Stimulated activated CD8-positive, alpha-beta memory T cell treated with anti-CD3 and anti-CD28 coated beads, Interleukin-7, amount 100 ng/mL, for 1 hour (primary cell): ENCODE measurements around the gene CEP295NL.
"Not testable (repeated sequence)": the region's sequence is repeated elsewhere in the genome, so short reads cannot be mapped to it uniquely, and the experiment has no call there.

Experiments used
- DNase-seq, 2 donors: peaks; one replicate each; pipeline ENCODE4 v3.0.0-alpha.2; 2020; ENCODE audit warnings: low read depth in 2 of 2

Gene CEP295NL, protein sequence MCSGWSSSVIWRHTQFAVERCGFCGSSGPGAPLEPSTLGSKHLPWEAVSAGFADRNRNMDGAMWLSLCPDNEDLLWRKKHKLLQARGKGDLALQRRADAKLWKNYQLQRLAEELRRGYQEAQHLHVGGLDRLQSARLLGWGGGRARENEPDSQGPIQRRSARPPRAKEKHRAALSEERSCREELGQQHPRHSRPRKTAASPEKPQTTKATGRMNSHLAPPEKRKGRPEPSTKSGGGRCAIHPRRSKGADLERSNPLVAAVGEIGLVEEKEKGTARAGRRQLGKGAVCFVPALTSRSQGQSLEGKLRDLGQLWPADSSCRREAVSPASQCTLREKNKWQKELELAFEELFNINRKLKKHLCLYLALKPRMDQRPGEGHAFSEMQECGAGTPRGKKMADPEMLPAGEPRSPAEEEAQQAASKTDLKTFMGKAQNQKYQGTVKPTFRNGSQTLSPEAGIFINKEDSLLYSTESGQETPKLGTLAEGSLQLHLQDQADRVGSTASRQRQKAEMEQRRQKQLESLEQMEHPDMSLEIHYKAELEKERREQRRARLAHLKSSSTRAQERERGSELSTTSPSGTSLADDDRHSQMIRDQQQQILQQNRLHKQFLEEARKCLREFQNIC

DNA sequence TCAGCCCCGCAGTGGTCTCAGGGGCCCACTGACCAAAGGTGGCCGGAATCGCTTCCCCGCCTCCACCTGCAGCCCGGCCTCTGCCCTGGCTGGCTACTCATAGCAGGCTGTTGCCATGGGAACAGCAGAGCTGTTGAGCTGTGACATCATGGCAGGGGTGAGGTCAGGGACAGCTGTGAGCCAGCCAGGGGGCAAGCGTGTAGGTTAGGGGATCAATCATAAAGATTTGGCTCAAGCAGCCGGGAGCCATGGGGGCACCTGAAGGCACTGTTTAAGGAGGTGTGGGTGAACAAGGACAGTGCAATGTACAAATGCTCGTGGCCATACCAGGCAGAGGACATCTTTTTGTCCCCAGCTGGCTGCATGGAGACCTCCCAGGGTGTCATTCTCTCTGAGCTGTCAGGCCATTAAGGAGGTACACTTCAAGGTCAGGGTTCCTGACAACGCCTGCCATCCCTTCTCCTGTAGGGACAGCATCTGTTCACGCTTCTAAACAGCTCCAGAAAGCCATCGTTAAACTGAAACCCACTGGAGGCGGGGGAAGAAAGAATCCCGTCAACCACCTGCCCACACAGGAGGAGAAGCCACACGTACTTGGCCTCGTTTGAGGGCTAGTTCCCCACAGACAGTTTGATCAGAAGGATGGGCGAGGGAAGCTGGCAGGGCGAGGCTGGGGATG lies at the start of gene CEP295NL:
CEP295NL (minus strand) TSS at position 101 of the 679 bp plus-strand sequence. CDS start 1,373 bp downstream, outside the sequence.
- DNase-seq: no peak

DNA sequence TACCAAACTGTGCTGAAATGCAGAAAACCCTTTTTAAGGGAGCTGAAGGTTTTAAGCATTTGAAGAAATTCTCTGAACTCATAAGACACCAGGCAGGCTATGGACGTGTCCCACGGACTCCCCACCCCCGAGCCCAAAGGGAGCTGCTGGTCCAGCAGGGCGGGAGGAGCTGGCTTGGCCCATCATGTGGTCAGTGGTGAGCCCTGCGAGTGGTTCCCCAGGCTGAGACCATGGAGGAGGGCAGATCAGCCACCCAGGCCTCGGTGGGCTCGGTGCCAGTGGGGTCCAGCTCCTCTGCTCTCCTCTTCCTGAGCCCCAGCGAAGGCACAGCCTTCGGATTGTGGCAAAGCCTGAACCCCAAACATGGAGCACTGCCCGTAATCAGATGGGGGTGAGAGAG lies 49.7 kb upstream of the CEP295NL start:
- DNase-seq: no peak

DNA sequence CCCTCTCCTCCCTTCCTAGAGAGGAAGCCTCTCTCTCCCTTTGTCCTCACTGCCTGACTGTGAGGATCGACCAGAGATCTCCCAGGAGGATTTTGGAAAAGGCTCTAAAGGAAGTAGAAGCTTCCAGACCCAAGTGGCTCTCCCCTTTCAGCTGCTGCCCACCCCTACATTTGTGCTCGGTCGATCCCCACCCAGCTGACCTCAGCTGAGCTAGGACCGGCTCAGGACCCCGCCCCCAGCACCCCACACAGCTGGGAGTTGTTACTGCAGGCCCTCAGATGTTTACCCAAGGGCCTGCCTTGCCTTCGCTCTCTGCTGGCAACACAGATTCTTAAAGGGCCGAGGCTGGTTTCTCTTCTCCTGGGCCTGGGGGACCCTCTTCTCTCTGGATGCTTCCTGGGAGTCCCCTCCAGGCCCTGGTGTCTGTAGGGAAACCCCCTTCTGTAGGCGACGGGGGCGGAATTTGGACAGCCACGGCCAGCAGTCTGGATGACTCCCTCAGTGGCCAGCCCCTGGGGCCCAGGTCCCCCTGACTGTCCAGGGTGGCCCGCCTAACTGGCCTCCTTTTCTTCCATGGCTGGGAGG lies 49.1 kb upstream of the CEP295NL start:
- DNase-seq: no peak

- DNase-seq: no peak
These were observed 47.9 kb upstream of the CEP295NL start for GRCh38 chr17:78950870-78951269.

DNA sequence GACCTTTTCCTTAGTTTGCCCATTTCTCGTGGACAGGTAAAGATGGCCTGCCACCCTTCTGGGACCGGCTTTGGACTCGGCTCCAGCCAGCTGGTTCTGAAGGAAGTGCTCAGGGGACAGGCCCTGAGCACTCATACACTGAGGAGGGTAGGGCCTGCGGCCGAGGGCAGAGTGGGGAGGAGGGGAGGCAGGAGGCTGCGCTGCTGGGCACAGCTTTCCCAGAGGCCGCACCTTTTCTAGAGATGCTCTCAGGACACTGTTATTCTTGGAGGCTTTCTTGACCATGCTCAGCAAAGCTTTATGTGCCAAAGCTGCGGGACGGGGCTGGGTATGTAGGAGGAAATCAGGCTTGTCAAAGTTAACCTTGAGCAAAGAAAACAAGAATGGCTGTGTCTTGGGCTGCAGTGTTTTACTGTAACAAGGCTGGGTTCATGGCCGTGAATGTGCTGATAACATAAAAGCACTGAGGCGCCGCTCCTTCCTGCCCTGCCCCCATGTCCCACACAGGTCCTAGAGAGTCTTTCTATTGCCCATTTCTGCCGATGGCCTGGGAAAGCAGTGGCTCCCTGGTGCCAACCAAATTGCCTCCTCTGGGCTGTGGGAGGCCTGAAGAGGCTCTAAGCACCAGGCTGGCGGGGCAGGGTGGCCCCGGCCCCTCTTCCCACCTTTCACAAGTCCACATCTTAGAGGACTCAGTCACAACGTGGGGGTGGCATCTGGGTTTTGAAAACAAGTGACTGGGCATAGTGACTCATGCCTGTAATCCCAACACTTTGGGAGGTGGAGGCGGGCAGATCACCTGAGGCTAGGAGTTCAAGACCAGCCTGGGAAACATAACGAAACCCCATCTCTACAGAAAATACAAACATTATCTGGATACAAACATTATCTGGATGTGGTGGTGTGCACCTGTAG lies 44.5 kb upstream of the CEP295NL start:
- no peak for DNase-seq

GRCh38 chr17:78946631-78947030 lies 43.6 kb upstream of the CEP295NL start:
- DNase-seq: no peak

- DNase-seq: no peak
These were observed 43.1 kb upstream of the CEP295NL start for GRCh38 chr17:78946131-78946530.

DNA sequence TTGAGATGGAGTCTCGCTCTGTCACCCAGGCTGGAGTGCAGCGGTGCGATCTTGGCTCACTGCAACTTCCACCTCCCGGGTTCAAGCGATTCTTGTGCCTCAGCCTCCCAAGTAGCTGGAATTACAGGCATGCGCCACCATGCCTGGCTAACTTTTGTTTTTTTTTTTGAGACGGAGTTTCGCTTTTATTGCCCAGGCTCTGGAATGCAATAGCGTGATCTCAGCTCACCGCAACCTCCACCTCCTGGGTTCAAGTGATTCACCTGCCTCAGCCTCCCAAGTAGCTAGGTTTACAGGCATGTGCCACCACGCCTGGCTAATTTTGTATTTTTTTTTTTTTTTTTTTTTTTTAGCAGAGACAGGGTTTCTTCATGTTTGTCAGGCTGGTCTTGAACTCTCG lies 42.5 kb upstream of the CEP295NL start:
- DNase-seq: not testable (repeated sequence)

DNA sequence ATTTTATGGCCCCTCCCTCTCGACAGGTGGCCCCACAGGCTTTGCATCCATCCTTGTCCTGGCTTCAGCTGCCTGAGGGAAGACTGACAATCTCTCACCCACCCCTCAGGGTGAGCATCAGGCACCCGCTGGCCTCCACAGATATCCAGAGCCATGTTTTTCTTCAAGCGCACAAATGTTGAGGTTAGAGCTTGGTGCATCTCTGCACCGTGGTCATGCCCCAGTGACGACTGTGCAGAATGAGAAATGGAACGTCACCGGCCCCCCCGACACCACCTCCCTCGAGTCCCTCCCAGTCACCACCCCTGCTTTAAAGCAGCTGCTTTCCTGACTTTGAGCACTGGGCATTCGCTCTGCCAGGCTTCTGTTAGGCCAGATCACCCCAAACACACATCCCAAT lies 42.0 kb upstream of the CEP295NL start:
- no peak for DNase-seq

DNA sequence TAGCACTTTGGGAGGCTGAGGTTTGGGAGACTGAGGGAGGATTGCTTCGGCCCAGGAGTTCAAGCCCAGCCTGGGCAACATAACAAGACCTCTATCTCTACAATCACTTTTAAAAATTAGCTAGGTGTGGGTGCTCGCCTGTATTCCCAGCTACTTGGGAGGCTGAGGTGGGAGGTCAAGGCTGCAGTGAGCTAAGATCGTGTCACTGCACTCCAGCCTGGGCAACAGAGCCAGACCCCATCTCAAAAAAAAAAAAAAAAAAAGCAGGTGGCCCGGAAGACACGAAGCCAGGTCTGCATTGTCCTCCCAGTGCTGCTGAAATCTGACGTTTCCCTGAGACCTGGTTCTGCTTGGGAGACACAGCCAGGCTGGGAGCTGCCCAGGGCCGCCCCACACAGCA lies 41.0 kb upstream of the CEP295NL start:
- no peak for DNase-seq

GRCh38 chr17:78940708-78941107 lies 37.7 kb upstream of the CEP295NL start:
- DNase-seq: no peak

GRCh38 chr17:78940258-78940657 lies 37.3 kb upstream of the CEP295NL start:
- no peak for DNase-seq

DNA sequence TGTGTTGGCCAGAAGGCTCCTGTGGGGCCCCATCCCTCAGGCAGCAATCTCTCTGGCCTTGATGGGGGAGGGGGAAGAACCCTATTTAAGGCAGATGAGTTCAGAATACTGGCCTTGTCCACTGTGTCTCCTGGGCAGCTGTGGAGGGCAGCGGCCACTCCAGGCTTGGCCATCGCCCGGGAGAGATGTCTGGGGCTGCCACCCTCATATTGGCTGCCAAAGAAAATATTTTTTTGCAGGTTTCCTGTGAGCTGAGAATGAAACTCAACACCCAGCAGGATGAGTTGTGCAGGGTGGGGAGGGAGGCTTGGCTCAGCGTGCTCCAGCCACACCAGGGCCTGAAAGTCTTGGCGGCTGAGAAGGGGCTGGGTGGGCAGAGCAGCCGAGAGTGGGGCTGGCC lies 36.6 kb upstream of the CEP295NL start:
- DNase-seq: no peak

GRCh38 chr17:78937561-78937960 lies 34.6 kb upstream of the CEP295NL start:
- DNase-seq: no peak

- DNase-seq: no peak
These were observed 32.7 kb upstream of the CEP295NL start for GRCh38 chr17:78935419-78936323.

DNA sequence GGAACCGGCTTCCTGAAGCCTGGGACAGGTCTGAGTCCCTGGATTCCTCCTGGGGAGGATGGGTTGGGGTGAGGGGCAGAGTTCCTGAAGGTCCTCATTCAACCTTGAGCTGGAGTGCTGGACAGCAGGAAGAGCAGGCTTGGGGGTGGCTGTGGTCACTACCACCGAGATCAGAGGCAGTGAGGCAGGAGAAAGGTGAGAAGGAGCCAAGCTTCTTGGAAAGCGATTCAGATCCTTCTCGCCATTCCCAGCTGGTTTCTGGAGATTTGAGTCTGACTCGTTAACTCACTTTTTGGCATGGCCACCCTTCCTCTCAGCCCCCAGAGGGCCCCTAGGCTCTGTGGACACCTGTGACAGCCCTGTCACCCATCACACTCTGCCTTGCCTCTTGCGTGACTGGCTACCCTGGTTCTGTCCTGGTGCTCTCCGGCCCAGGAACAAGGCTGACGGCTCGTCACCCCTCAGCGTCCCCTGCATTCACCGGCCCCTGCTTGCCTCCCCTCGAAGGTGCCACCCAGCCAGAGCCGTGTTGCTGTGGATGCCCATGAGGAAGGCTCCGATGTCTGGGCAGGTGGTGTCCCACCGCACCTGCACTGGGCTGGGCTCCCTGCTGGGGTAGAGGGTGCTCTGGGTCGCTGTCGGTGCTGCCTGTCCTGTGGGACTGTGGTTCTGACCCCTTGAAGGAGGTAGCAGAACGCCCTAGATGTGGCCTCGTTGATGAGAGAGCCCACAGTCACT lies 31.8 kb upstream of the CEP295NL start:
- no peak for DNase-seq

DNA sequence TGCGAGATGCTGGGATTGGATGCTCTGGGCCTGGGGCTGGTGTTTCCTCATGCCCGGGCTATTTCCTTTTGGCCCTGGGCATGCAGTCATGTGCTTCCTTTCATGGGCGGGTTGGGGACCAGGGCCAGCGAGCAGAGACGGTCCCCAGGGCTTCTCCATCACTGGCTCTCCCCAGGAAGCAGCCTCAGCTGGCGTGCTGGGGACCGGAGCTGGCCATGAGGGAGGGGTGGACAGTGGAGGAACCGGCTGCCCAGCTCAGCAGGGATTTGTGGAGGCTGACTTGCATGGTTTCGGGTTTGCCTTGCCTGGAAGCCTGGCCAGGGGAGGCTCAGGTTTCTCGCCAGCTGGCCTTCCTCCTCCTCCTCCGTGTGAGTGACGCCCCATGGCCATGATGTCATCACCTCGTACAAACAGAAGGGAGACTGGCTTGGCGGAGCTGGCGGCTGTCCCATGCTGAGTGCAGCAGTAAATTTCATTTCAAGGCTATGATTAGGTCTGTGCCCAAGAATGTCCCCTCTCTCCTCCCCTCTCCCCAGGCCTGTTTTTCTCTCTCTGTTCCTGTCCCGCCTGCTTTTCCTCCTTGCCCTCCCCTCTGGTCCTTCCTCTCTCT lies 31.1 kb upstream of the CEP295NL start:
- DNase-seq: no peak

GRCh38 chr17:78933025-78933958 lies 30.3 kb upstream of the CEP295NL start:
- no peak for DNase-seq
